Gastroesophageal sphincter (tissue), 3 donors: ENCODE data around the gene PITPNB.

Experiments used
- CTCF ChIP-seq, 4 experiments: fragments of 200-600 bp in 2 of 4; fragments of 450-650 bp in 2 of 4; sonication (generic) in 1 of 4; IDR thresholded peaks; one replicate each; pipeline ENCODE4 v1.5.1; 2017 to 2019; ENCODE audit warnings: antibody characterized with exemption in 4 of 4, mild to moderate bottlenecking in 2 of 4, moderate library complexity in 2 of 4
- EP300 ChIP-seq: sonication (generic); formaldehyde crosslinking; IDR thresholded peaks from one replicate; pipeline ENCODE4 v1.6.1; 2017; ENCODE audit warnings: antibody characterized with exemption, mild to moderate bottlenecking
- POLR2A ChIP-seq, 2 donors: fragments of 450-650 bp; IDR thresholded peaks; one replicate each; pipeline ENCODE4 v1.6.1; 2017; ENCODE audit warnings: antibody characterized with exemption in 2 of 2, mild to moderate bottlenecking in 2 of 2, moderate library complexity in 1 of 2
- POLR2AphosphoS5 ChIP-seq: sonication (generic); formaldehyde crosslinking; IDR thresholded peaks from one replicate; pipeline ENCODE4 v1.6.1; 2017; ENCODE audit warnings: antibody characterized with exemption

- no peak for TF ChIP-seq CTCF (IDR thresholded peaks at IDR 0.05)
- TF ChIP-seq POLR2A (IDR thresholded peaks at IDR 0.05) = no peak
- no peak for TF ChIP-seq POLR2AphosphoS5
- no peak for TF ChIP-seq EP300
These were observed 65.6 kb downstream of the PITPNB start for GRCh38 chr22:27853424-27853823.
